Loucy (cell line): ENCODE data around the gene TAS2R8.

Experiments
- H2AFZ ChIP-seq: fragments of 200-600 bp; sonication (generic); 2 replicates; pipeline ENCODE4 v1.6.0; 2016; ENCODE audit warnings: antibody characterized with exemption, mild to moderate bottlenecking, low read length, moderate library complexity
- H3F3A ChIP-seq: fragments of 200-600 bp; 2 replicates; pipeline ENCODE4 v1.6.0; 2016; ENCODE audit warnings: antibody characterized with exemption, low read depth, mild to moderate bottlenecking
- H3K27me3 ChIP-seq: fragments of 200-600 bp; sonication (generic); 2 replicates; pipeline ENCODE4 v1.6.1; 2014; ENCODE audit warnings: low read length, mild to moderate bottlenecking; ENCODE audit not compliant: insufficient read depth, poor library complexity, severe bottlenecking
- H3K36me3 ChIP-seq: fragments of 200-600 bp; sonication (generic); 2 replicates; pipeline ENCODE4 v1.6.1; 2016; ENCODE audit warnings: low read length; ENCODE audit not compliant: insufficient read depth
- H3K4me1 ChIP-seq: fragments of 200-600 bp; sonication (generic); 2 replicates; pipeline ENCODE4 v1.5.1; 2014; ENCODE audit warnings: low read length, mild to moderate bottlenecking; ENCODE audit not compliant: insufficient read depth, poor library complexity, severe bottlenecking
- H3K4me2 ChIP-seq: fragments of 200-600 bp; sonication (generic); 2 replicates; pipeline ENCODE4 v1.6.0; 2014; ENCODE audit warnings: antibody characterized with exemption, low read length, low read depth, mild to moderate bottlenecking; ENCODE audit not compliant: poor library complexity, severe bottlenecking
- H3K4me3 ChIP-seq: fragments of 200-600 bp; sonication (generic); 2 replicates; pipeline ENCODE4 v1.5.1; 2014; ENCODE audit warnings: low read length, mild to moderate bottlenecking, mixed read lengths; ENCODE audit not compliant: poor library complexity, severe bottlenecking
- H3K79me2 ChIP-seq: fragments of 200-600 bp; sonication (generic); 2 replicates; pipeline ENCODE4 v1.6.1; 2014; ENCODE audit warnings: low read length; ENCODE audit not compliant: insufficient read depth
- H3K9ac ChIP-seq: fragments of 200-600 bp; sonication (generic); 2 replicates; pipeline ENCODE4 v1.6.0; 2014; ENCODE audit warnings: mild to moderate bottlenecking, low read depth, low read length, moderate library complexity; ENCODE audit not compliant: poor library complexity, severe bottlenecking
- H3K9me2 ChIP-seq: fragments of 200-600 bp; sonication (generic); replicated peaks from 2 replicates; pipeline ENCODE4 v1.6.1; 2016; ENCODE audit warnings: low read depth, low read length, mixed read lengths
- H3K9me3 ChIP-seq: fragments of 200-600 bp; sonication (generic); 2 replicates; pipeline ENCODE4 v1.6.1; 2014; ENCODE audit warnings: mild to moderate bottlenecking, antibody characterized with exemption, low read length, low read depth; ENCODE audit not compliant: insufficient read depth
- H4K20me1 ChIP-seq: fragments of 200-600 bp; sonication (generic); 2 replicates; pipeline ENCODE4 v1.6.0; 2014; ENCODE audit warnings: antibody characterized with exemption, low read length, mild to moderate bottlenecking; ENCODE audit not compliant: insufficient read depth, poor library complexity, severe bottlenecking
- CTCF ChIP-seq: fragments of 200-600 bp; sonication (generic); conservative IDR thresholded peaks from 2 replicates; pipeline ENCODE4 v1.5.1; 2014; ENCODE audit warnings: mild to moderate bottlenecking, antibody characterized with exemption, low read length
- EZH2phosphoT487 ChIP-seq: fragments of 200-600 bp; IDR thresholded peaks from 2 replicates; pipeline ENCODE4 v1.6.1; 2018; ENCODE audit warnings: antibody characterized with exemption, mild to moderate bottlenecking, moderate library complexity, borderline replicate concordance

Gene TAS2R8

GRCh38 chr12:10851243-10851858 lies 44.3 kb upstream of the TAS2R8 start:
- Histone ChIP-seq H3K36me3 (no peaks in the 10 kb centered on the region), H3K79me2 (no peaks in the 10 kb centered on the region), H3F3A (no peaks in the 10 kb centered on the region), H2AFZ (no peak overlapping the region), H3K9me3 (no peaks in the 10 kb centered on the region; the same call in 1 of the 2 replicates), H3K9me2 (no peaks in the 10 kb centered on the region), H3K27me3 (no peaks in the 10 kb centered on the region), H3K4me2 (no peak overlapping the region), H3K4me3 (no peak overlapping the region), H3K9ac (no peak overlapping the region), H3K4me1 (peaks cover 16% of the 10 kb centered on the region), H4K20me1 (no peaks in the 10 kb centered on the region)
- TF ChIP-seq EZH2phosphoT487 (no peak), CTCF (no peak)

GRCh38 chr12:10849425-10849878 lies 42.4 kb upstream of the TAS2R8 start, which contains the start of gene PRR4:
Gene PRR4, minus strand, starts transcription at chr12:10849475. Its CDS starts 38 bp downstream, at chr12:10849437.
- Histone ChIP-seq H2AFZ (no peak within 1 kb of the TSS), H3K9me2 (no peaks in the 10 kb centered on the region), H3K27me3 (no peaks in the 10 kb centered on the region), H3K9ac (no peak within 1 kb of the TSS), H3K79me2 (no peaks in the 10 kb centered on the region), H3K9me3 (no peaks in the 10 kb centered on the region), H4K20me1 (no peaks in the 10 kb centered on the region), H3K4me1 (peaks cover 16% of the 10 kb centered on the region), H3K36me3 (no peaks in the 10 kb centered on the region), H3K4me2 (peak within 1 kb of the TSS; percentile 59), H3K4me3 (no peak within 1 kb of the TSS), H3F3A (no peaks in the 10 kb centered on the region)
- TF ChIP-seq EZH2phosphoT487 (no peak), CTCF (no peak)

DNA sequence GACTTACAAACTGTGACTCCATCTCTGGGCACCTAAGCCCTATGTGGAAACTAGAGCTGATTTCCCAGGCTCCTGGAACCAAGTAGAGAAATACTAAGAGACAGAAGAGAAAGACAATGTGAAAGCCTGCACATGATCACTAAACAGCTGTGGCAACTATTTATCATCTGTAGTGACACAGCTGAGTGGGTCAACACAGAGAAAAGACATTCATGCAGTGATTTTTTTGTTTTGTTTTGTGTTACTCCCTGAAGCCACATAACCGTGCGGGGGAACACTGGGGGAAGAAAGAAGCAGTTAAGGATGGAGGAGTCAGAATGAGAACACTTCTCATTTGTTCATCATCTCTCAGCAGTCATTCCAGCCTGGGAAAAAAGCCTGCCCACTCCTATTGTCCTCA lies 40.7 kb upstream of the TAS2R8 start:
- Histone ChIP-seq H2AFZ (no peak overlapping the region), H3K4me2 (no peak overlapping the region), H3K4me1 (peaks cover 16% of the 10 kb centered on the region), H3K36me3 (no peaks in the 10 kb centered on the region), H3K79me2 (no peaks in the 10 kb centered on the region), H4K20me1 (no peaks in the 10 kb centered on the region), H3K4me3 (no peak overlapping the region), H3K27me3 (no peaks in the 10 kb centered on the region), H3K9me2 (no peaks in the 10 kb centered on the region), H3K9ac (no peak overlapping the region), H3F3A (no peaks in the 10 kb centered on the region), H3K9me3 (no peaks in the 10 kb centered on the region)
- no peak for TF ChIP-seq CTCF
- TF ChIP-seq EZH2phosphoT487 = no peak
